ENCODE results near the gene ZRANB2.
A peak's percentile ranks its signal among the peaks of the same experiment; 100 is the strongest.

DNA sequence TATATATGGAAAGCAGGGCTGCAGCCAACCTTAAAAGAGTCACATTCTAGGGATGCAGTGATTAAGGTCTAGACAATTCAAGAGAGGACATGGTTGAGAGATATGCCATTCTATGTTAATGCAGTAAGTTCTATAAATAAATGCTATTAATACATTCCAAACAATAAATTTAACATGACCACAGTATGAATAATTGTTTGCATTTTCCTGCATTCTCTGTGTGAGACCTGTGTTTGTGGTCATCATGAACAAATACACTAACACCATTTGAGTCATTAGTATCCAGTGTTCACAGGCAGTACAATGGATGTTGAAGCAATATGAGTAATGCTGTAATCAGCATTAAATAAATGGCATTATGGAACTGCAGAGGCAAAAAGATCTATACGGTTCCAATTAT, 5.5 kb upstream of the ZRANB2 start:
- TF ChIP-seq, protein P1, sequence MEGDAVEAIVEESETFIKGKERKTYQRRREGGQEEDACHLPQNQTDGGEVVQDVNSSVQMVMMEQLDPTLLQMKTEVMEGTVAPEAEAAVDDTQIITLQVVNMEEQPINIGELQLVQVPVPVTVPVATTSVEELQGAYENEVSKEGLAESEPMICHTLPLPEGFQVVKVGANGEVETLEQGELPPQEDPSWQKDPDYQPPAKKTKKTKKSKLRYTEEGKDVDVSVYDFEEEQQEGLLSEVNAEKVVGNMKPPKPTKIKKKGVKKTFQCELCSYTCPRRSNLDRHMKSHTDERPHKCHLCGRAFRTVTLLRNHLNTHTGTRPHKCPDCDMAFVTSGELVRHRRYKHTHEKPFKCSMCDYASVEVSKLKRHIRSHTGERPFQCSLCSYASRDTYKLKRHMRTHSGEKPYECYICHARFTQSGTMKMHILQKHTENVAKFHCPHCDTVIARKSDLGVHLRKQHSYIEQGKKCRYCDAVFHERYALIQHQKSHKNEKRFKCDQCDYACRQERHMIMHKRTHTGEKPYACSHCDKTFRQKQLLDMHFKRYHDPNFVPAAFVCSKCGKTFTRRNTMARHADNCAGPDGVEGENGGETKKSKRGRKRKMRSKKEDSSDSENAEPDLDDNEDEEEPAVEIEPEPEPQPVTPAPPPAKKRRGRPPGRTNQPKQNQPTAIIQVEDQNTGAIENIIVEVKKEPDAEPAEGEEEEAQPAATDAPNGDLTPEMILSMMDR (conservative IDR thresholded peaks at IDR 0.05; ENCODE audit: low read depth, low read length) = no peak
- peak; percentile 95 for TF ChIP-seq MAFK (IDR thresholded peaks at IDR 0.05; ENCODE audit: low read depth, low read length)
- TF ChIP-seq RAD21 (IDR thresholded peaks at IDR 0.05; ENCODE audit: low read length) = no peak
- no peak for TF ChIP-seq SMC3 (IDR thresholded peaks at IDR 0.05; ENCODE audit: low read depth, low read length)
- peak; percentile 83 for TF ChIP-seq RFX5 (IDR thresholded peaks at IDR 0.05; ENCODE audit: low read depth, low read length)
- no peak for TF ChIP-seq POLR2A (IDR thresholded peaks at IDR 0.05; ENCODE audit: low read depth, low read length)
- TF ChIP-seq, protein P2, sequence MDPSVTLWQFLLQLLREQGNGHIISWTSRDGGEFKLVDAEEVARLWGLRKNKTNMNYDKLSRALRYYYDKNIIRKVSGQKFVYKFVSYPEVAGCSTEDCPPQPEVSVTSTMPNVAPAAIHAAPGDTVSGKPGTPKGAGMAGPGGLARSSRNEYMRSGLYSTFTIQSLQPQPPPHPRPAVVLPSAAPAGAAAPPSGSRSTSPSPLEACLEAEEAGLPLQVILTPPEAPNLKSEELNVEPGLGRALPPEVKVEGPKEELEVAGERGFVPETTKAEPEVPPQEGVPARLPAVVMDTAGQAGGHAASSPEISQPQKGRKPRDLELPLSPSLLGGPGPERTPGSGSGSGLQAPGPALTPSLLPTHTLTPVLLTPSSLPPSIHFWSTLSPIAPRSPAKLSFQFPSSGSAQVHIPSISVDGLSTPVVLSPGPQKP (IDR thresholded peaks at IDR 0.05; ENCODE audit: borderline replicate concordance, low read depth, low read length) = no peak
- no peak for TF ChIP-seq RCOR1 (IDR thresholded peaks at IDR 0.05; ENCODE audit: insufficient replicate concordance, low read length)
- TF ChIP-seq FOS (IDR thresholded peaks at IDR 0.05; ENCODE audit: low read depth, low read length) = peak; percentile 3; the same call in 1 of the 2 replicates
- no peak for TF ChIP-seq CHD1 (IDR thresholded peaks at IDR 0.05; ENCODE audit: low read depth, low read length)
- TF ChIP-seq CEBPB (IDR thresholded peaks at IDR 0.05; ENCODE audit: low read depth, low read length) = peak; percentile 66; the same call in 1 of the 2 replicates
- no peak for TF ChIP-seq MXI1 (IDR thresholded peaks at IDR 0.05; ENCODE audit: borderline replicate concordance, low read depth, low read length)
- TF ChIP-seq, protein P3, sequence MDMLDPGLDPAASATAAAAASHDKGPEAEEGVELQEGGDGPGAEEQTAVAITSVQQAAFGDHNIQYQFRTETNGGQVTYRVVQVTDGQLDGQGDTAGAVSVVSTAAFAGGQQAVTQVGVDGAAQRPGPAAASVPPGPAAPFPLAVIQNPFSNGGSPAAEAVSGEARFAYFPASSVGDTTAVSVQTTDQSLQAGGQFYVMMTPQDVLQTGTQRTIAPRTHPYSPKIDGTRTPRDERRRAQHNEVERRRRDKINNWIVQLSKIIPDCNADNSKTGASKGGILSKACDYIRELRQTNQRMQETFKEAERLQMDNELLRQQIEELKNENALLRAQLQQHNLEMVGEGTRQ (IDR thresholded peaks at IDR 0.05; ENCODE audit: low read depth, low read length) = no peak
